ENCODE measurements around the gene NCAPG2.

- TF ChIP-seq POLR2AphosphoS5 (IDR thresholded peaks at IDR 0.05) (no peak), POLR2A (IDR thresholded peaks at IDR 0.05; ENCODE audit: low read depth) (no peak)
Measured at GRCh38 chr7:158745057-158745715, 40.6 kb upstream of the NCAPG2 start.
